GM12891 (cell line): ENCODE results near the gene LDLRAD3.

Experiments
- PAX5 ChIP-seq: IDR thresholded peaks from 2 replicates; pipeline ENCODE4 v1.6.1; 2011; ENCODE audit warnings: low read length, moderate library complexity, mild to moderate bottlenecking; ENCODE audit not compliant: insufficient read depth, severe bottlenecking
- POLR2A ChIP-seq: IDR thresholded peaks from 2 replicates; pipeline ENCODE4 v1.6.1; 2011; ENCODE audit warnings: low read depth, low read length, control low read depth
- POLR2AphosphoS5 ChIP-seq: IDR thresholded peaks from 2 replicates; pipeline ENCODE4 v1.6.1; 2011; ENCODE audit warnings: low read depth, low read length, control low read depth
- POU2F2 ChIP-seq: IDR thresholded peaks from 2 replicates; pipeline ENCODE4 v1.6.1; 2011; ENCODE audit warnings: low read depth, mild to moderate bottlenecking, control low read depth, low read length, moderate library complexity
- SPI1 ChIP-seq: IDR thresholded peaks from 2 replicates; pipeline ENCODE4 v1.6.1; 2011; ENCODE audit warnings: low read depth, low read length, control low read depth
- TAF1 ChIP-seq: IDR thresholded peaks from 2 replicates; pipeline ENCODE4 v1.6.1; 2011; ENCODE audit warnings: low read depth, low read length, control low read depth

DNA sequence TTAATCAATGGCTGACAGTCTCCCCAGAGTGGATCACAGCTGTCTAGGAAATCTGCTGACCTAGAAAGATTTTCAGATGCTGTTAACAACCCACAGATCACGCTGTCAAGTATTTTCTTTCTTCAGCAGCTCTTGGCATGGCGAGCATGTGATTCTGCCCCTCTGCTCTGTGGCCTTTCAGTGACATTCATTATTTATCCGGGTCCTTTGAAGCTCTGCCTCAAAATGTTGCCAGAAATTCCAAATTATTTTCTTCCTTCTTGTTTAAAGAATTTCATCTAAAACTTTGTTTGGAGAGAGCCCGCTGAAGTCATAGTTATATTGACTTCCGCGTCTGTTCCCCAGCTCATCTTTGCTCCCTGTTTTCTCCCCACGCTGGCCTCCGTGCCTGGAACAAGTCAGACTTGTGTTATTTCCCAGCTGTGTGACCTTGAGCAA, 211.3 kb downstream of the LDLRAD3 start:
- TF ChIP-seq POLR2AphosphoS5: no peak
- no peak for TF ChIP-seq POLR2A
- no peak for TF ChIP-seq TAF1
- no peak for TF ChIP-seq POU2F2
- TF ChIP-seq SPI1: no peak
- TF ChIP-seq PAX5: no peak
